NCI-H2081 (cell line): Measurements from ENCODE around the gene TXNRD1.

Experiments used
- DNase-seq, 2 experiments: peaks; one replicate each; lab custom pipeline; 2025; lab: John Stamatoyannopoulos, UW

The TXNRD1 gene

DNA sequence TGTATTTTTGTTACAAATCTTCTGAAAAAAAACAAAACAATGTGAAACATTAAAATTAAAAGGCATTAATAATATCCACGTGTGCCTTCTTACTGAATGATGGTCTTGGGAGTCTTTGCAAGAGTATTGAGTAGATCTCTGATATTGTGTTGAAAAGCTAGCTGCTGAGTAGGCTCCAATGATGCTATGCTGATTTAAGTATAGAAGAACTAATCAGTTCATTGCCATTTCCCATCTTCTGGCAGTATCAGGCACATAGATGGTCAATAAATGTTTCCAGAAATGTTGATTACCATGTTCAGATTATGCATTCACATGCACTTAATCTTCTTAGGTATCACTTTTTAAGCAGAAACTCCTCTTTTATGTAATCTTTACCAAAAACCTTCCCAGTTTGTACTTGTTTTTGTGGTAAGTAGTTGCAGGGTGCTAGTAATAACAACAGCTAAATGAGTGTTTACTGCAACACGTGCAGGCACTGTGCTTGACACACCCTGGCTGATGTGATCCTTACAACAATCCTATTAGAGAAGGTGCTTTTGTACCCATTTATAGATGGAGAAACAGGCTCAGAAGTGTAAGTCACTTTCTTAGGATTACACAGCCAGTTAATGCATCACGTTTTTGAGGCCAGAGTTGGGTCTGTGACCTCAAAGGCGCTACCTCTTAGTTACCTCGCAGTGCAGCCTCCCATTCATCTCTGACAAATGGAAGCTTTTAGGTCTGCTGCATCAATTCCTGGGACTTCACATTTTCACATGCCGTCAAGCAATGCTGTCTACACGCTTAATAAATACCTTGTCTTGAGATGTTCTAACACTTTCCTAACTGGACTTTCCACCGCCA is 134.9 kb downstream of the TXNRD1 start:
- DNase-seq = no peak

DNA sequence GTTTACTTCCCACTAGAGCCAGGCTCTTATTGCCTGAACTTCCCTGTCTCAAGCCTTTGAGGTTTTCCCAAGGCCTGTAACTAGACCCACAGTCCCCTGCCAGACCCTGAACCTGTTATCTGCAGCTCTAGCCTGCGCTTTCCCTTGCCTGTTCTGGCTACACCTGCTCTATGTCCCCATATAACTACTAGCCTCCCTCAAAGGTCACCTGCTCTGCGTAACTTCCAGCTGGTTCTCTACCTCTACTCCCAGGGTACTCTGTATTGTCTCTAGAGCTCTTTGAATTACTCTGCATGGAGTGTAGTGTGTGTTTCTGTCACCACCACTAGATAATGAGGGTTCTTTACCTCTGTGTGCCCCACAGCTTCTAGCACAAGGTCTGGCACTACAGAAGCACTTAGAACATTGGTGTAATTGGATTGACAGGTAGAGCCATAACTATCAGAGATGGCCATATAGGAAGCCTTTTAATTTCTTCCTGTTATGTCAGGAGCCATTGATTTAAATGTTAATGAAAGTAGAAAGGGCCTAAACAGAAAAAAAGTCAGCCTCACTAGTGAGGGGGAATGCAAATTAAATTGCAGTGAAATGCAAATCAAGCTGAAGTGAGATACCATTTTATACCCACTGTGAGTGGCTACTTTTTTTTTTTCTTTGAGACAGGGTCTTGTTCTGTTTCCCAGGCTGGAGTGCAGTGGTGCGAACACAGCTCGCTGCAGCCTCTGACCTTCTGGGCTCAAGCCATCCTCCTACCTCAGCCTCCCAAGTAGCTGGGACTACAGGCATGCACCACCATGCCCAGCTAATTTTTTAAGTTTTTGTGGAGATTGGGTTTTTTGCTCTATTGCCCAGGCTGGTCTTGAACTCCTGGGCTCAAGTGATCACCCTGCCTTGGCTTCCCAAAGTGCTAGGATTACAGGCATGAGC is 135.7 kb downstream of the TXNRD1 start:
- no peak for DNase-seq

DNA sequence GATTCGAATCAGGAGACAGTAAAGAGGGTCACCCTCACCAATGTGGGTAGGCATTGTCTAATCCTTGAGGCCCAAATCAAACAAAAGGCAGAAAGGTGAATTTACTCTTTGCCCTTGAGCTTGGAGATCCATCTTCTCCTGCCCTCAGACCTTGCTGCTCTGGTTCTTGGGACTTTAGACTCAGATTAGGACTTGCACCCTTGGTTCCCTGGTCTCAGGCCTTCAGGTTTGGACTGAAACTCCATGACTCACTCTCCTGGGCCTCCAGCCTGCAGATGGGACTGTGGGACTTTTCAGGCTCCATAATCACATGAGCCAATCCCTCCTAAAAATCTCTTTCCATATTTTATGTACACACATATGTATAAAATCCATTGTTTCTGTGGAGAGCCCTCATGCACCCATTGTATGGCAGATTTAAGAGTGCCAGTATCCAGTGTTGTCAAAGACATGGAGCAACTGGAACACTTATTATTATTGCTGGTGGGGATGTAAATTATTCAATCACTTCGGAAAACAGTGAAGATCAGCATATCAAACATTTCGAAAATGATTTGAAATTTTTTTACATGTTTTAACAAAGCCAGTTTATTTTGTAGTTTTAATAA is 136.6 kb downstream of the TXNRD1 start:
- no peak for DNase-seq

DNA sequence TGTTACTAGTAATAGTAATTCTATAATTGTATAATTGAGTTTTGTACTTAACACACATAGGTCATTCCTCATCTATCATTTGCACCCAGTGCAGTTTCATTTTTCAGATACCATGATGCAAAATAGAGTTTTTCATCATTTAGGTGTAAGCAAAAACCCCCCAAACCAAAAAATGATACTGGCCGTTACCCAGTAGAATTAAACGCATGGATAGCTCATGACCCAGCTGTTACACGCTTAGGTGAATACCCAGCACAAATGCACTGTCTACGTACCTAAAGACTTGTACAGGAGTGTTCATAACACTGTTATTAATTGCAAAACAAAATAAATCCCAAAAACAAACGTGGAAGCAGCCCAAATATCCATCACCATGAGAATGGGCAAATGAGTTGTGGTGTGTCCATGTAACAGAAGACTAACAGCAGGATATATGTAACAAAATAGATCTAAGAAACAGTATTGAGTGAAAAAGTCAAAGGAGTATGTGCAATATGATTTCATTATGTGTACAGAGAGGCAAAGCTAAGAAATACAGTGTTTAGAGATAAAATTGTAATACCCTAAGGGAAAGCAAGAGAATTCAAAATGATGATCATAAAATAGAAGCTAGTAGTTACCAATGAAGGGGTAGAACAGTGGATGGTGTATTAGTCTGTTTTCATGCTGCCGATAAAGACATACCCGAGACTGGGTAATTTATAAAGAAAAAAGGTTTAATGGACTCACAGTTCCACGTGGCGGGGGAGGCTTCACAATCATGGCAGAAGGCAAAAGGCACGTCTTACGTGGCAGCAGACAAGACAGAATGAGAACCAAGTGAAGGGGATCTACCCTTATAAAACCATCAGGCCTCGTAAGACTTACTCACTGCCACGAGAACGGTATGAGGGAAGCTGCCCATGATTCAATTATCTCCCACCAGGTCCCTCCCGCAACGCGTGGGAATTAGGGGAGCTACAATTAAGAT is 137.7 kb downstream of the TXNRD1 start:
- DNase-seq = no peak

DNA sequence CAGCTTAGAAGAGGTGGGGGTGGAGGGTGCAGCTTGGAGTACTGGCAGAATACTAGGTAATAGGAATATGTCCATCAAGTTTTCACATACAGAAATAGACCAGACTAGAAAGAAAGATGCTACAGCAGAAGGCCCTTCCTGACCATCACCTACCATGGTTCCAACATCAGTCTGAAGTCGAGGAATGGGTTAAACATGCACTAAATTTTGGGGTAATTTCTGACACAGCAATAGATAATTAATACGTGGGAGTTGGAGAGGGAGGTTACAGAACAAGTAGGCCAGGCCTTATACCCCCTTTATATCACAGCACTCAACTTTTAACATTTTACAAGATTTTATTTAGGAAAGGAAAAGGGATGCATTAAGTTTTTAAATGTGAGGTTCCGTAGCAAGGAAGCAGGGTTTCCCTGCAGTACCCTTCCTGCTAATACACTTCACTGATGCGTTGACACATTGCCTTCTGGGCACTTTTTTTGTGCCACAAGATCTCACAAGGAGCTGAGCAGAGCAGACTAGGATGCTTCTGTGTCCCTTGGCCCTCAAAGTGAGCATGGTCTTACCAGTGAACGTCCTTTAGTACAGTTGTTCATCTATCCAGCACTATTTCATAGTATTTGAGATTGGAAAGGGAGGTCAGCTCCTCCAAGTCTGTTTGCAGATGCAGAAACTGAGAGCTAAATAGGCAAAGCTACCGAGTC is 138.7 kb downstream of the TXNRD1 start:
- DNase-seq = no peak

DNA sequence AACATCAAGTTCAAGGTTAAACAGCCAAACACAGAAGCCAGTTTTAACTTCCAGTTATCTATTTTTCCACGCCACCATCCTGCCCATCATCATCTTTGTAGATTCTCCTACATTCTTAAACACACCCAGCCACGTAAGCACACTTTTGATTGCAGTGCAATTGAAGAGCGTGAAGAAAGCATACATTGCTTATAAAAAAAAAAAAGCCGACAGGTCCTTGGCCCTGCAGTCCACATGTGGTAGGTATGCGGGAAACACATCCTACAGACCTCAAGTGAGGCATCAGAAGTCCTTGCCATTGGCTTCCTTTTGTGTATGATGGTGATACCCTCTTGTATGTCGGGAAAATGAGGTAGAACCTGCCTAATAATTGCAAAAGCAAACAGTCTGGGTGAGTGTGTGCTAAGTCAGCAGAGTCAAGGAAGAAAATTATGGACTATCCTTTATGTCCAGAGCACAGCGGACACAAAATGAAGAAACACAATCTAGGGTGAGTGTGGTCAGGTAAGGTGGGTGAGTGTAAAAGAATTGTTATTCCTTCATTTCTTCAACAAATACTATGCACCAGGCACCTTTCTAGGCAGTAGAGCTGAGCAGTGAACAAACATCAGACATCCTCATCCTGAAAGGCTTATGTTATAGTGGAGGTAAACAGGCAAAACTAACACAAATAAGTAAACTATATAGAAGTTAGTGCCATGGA is 139.4 kb downstream of the TXNRD1 start:
- DNase-seq = no peak

DNA sequence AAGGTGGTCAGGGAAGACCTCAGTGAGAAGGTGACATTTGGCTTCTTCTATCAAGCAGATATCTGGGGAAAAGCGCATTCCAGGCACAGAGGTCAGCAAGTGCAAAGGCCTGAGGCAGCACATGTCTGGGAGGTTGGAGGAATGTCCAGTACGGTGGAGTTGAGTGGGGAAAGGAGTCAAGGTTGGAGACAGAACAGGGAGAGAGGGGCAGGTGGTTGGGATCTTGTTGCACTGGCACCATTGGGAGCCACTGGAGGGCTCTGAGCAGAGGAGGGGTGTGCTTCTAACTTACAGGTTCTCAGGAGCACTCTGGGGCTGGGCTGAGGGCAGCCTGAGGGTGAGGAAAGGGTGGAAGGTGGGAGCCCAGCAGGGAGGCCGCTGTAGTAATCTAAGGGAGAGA is 140.1 kb downstream of the TXNRD1 start:
- no peak for DNase-seq

DNA sequence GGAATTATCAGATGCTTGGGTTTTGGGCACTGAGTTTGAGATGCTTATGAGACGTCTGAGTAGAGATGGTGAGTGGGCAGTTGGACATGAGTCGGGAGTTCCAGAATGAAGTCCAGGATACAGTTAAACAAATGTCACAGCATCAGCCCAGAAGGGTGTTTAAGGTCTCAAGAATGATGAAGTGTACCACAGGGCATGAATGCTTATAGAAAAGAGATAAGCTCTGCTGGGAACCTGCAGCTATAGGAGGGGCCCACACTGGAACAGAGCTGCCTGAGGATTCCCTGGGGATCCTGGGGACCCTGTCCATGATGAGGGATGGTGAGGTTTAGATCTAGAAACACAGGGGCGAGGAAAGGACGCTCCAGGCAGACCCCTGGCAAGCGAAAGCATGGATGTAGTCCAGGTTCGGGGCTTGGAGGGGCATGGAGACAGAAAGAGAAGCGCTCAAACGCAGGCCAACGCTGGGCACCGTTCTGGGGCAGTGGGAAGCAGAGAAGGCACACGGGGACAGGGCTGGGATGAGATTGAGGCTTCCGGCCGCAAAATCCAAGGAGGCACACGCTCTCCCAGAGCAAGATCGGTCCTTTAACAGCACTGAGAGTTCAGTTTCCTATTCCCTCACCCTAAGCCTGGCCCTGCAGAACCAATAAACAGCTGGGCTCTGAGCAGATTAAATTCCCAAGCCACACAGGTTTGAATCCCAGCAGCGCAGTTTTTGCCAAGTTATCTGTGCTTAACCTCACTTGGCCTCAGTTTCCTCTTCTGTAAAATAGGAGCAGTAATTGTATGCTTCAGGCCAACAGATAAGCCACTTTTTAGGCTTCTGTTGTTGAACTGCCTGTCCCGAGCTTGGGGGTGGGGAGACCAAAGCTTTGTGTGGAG is 140.9 kb downstream of the TXNRD1 start:
- DNase-seq = no peak

DNA sequence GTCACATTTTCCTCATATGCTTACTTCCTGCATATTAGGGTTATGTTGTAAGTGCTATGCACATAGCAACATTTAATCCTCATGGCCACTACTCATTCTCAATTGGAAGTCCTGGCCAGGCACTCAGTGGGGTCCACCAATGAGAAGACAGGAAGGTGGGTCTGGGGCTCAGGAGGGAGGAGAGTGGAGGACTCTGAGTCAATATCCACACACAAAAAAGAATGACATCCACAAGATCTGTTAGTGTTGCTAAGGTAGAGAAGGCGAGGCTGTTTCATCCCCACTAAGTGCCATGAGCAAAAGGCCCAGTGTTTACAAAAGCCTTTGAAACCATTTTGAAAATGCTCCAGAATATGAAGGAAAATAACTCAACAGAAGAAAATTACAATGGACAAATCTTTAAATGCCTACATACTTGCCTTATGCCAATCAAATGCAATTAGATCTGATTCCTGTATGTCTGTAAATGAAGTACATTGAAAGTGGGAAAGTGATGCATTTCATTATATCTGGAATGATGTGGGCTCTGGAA is 141.9 kb downstream of the TXNRD1 start:
- DNase-seq = peak in 1 of 2 experiments; percentile 5

DNA sequence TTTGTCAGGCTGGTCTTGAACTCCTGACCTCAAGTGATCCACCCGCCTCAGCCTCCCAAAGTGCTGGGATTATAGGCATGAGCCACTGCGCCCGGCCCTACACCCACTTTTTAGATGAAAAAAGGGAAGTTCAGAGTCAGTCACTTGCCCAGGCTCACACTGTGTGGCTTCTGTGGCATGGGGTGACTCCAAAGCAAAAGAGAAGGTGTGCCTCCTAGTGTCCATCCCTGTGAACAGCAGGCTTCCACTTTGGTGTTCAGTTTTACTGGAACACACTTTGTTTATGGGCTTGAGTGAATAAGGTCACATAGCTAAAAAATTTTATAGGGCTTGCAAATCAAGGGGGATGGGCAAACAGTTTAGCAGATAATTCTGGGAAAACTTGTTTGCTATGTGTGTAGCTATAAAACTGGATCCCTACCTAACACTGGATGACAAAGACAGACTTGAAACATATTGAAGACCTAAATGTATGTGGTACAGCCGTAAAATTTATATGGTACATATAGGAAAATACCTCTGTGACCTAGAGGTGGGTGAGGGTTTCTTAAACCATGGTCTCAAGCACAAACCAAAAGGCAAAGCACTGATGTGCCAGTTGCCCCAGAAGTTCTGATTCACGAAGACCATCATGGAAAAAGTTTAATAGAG is 142.9 kb downstream of the TXNRD1 start:
- DNase-seq = peak; percentile 16 to 48

DNA sequence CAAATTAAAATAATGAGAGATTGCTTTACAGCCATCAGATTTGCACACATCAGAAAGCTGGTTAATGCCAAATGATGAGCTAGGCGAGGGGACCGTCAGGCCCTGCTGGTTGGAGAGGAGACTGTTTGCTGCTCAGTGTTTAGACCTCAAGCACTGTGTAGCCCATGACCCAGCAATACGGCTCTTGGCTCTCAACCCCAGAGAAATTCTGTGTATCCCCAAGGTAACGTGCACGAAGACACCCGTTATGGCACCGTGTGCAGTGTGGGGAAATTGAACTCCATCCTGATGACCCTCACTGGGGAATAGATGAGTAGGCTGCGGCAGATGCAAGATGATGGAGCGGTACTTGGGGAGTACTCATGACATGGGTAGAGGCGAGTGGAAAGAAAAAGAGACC is 143.6 kb downstream of the TXNRD1 start:
- DNase-seq = no peak

DNA sequence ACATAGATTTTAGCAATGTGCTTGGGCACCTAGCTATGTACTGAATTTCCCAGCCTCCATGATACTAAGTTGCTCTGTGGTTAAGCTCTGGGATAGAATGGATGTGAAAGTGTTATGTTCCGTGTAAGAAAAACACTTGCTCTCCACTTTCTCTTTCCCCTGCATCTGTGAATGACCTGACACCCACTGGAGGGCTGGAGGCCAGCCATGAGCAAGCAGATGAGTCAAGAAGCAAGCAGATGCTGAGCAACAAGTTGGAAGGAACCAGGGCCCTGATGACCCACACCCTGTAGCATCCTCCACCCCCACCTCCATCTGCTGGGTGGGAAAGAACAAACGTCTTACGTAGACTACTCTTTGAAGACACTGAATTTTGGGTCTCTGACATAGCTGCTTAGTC is 144.6 kb downstream of the TXNRD1 start:
- DNase-seq = no peak

DNA sequence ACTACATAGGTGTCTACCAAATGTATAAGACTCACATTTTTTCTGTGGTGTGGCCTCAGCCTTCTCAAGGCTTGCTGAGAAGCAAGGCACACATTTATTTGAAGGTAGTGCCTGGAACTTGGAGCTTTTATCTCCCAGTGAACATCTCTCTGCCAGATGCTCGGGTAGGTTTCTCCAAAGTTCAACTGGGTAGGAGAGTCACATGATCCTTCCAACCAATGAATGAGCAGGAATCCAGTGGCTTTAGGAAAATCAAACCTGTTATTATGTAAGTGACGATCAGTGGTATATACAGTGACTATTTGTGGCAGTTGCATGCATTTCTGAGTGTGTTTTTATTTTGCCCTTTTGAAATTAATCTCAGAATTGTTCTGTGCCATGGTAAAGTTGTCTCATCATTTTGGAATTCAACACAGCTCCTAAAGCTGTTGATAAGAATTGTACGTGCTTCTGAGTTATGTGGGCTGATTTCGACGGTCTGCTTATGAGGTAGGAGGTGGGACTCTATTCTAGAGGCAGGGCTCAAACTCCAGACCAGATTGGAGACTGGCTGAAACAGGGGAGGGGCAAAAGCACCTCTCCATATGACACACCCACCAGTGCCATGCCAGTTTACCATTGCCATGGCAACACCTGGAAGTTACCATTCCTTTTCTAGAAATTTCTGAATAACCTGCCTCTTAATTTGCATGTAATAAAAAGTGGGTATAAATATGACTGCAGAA is 145.6 kb downstream of the TXNRD1 start:
- no peak for DNase-seq

DNA sequence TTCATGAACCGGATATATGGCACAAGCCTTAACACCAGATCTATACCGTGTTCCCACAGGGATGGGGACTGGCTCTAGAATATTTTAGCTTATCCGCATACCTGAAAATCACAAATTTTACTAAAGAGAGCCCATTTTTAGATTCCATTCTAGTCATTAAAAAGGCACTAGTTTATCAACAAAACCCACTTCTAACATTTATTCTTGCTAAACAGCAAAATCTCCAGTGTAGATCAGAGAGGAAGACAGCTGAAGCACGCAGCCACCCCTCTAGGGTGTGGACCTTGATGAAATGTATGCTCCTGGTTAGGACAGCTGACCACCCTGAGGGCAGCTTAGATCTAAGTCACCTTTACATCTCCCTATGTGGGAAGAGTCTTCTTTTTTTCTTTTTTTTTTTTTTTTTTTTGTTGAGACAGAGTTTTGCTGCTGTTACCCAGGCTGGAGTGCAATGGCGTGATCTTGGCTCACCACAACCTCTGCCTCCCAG is 150.4 kb downstream of the TXNRD1 start:
- DNase-seq = no peak

DNA sequence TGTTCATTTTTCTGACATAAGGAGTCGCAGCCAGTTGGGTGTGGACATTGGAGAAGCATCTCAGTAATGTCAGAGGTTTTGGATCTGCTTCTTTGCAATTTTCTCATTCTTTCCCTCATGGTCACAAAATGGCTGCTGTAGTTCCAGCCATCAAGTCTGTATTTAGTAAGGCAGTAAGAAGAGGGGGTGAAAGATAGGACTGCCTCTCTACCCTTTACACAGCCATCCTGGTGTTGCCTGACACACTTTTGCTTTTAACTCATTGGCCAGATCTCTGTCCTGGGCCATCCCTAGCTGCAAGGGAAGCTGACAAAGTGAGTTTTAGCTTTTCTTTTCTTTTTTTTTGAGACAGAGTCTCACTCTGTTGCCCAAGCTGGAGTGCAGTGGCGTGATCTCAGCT is 154.1 kb downstream of the TXNRD1 start:
- no peak for DNase-seq

DNA sequence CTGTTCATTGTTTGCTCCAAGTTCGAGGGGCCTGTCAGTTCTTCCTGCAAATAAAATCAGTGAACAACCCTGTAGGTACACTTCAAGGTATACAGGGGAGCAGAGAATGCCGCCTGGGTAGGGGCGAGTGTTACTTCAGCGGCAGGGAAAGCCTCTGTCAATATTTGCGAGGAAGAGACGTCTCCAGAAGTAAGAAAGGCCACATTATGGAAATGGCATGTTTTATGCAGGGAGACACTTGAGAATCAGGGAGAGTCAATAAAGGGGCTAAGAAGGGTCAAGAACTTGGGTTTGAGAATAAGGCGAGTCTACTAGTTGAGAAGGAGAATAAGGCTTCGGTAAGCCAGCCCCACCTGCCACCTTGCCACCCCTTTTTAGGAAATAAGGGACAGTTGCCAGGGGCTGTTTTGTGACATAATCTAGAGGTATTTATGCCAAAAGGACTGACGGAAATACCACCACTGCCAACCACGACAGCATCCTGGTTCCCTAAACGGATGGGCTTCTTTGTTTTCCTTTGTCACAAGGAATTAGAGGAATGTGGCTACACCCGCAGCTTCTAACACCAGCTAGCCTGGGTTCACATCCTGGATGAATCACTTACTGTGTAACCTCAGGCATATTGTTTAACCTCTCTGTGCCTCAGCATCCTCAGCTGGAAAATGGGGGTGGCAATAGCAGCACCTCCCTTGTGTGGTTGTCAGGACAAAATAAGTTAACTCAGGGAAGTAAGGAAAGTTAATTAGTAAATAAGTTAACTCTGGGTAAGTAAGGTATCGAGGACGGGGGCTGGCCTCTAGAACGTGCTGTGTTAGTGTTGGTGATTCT is 155.7 kb downstream of the TXNRD1 start:
- no peak for DNase-seq
